Peyer's patch (tissue), 4 donors: Measurements from ENCODE around the gene DNAJC6.

ENCODE experiments used
- POLR2A ChIP-seq, 2 donors: fragments of 450-650 bp; IDR thresholded peaks; one replicate each; pipeline ENCODE4 v1.5.1; 2017; ENCODE audit warnings: antibody characterized with exemption in 2 of 2, mild to moderate bottlenecking in 2 of 2, moderate library complexity in 2 of 2
- TF ChIP-seq, protein P1 (sequence below), 6 experiments: fragments of 450-650 bp in 4 of 6; fragments of 200-600 bp in 2 of 6; sonication (generic) in 1 of 6; IDR thresholded peaks; one replicate each; pipeline ENCODE4 v1.5.1; 2017 to 2019; ENCODE audit warnings: antibody characterized with exemption in 6 of 6, mild to moderate bottlenecking in 3 of 6, moderate library complexity in 1 of 6

DNA sequence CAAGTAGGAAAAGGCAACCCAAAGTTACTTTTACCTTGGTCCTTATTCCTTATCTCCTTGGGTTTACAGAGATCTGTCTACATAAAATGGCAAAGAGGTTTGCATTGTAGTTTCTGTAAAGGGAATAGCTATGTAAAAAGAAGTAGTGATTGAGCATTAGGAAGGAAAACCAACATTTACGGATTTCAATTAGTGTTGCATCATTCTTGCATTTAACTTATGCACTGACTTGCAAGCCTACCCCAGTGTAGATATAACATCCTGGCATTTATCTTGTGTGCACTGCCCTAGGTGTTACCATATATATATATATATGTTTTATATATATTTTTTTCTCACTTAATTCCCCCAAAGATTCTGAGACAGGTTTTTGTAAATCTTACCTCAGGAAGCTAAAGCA, 107.4 kb downstream of the DNAJC6 start:
- TF ChIP-seq POLR2A (IDR thresholded peaks at IDR 0.05), result no peak
- TF ChIP-seq, protein P1, sequence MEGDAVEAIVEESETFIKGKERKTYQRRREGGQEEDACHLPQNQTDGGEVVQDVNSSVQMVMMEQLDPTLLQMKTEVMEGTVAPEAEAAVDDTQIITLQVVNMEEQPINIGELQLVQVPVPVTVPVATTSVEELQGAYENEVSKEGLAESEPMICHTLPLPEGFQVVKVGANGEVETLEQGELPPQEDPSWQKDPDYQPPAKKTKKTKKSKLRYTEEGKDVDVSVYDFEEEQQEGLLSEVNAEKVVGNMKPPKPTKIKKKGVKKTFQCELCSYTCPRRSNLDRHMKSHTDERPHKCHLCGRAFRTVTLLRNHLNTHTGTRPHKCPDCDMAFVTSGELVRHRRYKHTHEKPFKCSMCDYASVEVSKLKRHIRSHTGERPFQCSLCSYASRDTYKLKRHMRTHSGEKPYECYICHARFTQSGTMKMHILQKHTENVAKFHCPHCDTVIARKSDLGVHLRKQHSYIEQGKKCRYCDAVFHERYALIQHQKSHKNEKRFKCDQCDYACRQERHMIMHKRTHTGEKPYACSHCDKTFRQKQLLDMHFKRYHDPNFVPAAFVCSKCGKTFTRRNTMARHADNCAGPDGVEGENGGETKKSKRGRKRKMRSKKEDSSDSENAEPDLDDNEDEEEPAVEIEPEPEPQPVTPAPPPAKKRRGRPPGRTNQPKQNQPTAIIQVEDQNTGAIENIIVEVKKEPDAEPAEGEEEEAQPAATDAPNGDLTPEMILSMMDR (IDR thresholded peaks at IDR 0.05), result no peak
